ENCODE data around the gene ABCG1. TPM values are rescaled to one million over a fixed set of nuclear protein-coding genes. Genes with fewer than 3 reads are reported as not detected.

The ABCG1 gene
- total and polyA plus RNA-seq, 4 donors = 11.5 to 65.0 (median 35.0) TPM

DNA sequence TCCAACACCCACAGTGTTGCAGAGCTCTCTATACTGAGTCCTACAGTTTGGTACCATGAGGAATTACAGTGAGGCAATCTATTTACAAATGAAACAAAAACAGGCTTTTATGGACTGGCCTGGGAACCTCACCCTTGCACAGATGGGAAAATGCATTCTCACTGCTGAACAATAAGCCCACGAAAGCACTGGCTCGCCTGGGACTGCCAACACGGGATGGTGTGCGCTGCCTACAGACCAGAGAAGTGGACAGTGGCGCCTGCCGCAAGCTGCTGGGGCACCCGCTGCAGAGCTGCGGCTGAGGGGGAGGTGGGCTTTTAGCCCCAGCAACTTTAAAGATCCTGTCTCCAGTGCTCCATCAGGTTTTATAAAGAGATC lies 28.5 kb upstream of the ABCG1 start:
- Histone ChIP-seq H3K4me3 (no peak overlapping the region), H3K9ac (ENCODE audit: insufficient read depth in 1 of 2, low read length in 2 of 2) (no peak overlapping the region), H3K9me3 (ENCODE audit: control insufficient read depth in 4 of 4, insufficient read depth in 3 of 4, low read length in 3 of 4) (no peaks in the 10 kb centered on the region), H3K27ac (ENCODE audit: low read depth in 1 of 2, low read length in 1 of 2) (no peak overlapping the region), H3K36me3 (ENCODE audit: control insufficient read depth in 4 of 4, insufficient read depth in 4 of 4, low read length in 4 of 4) (no peaks in the 10 kb centered on the region), H3K4me1 (ENCODE audit: control insufficient read depth in 5 of 5, insufficient read depth in 5 of 5, low read length in 5 of 5) (peaks cover 0 to 4% (median 0%) of the 10 kb centered on the region in 5 donors), H3K27me3 (ENCODE audit: control insufficient read depth in 3 of 3, insufficient read depth in 3 of 3, low read length in 2 of 3) (no peaks in the 10 kb centered on the region)
- WGBS, 2 donors = 94 to 95% methylated on average over 8 of the region's 8 CpGs
- no peak for DNase-seq
- ATAC-seq (ENCODE audit: insufficient read depth, low FRiP score) = no peak
- TF ChIP-seq, protein P1, sequence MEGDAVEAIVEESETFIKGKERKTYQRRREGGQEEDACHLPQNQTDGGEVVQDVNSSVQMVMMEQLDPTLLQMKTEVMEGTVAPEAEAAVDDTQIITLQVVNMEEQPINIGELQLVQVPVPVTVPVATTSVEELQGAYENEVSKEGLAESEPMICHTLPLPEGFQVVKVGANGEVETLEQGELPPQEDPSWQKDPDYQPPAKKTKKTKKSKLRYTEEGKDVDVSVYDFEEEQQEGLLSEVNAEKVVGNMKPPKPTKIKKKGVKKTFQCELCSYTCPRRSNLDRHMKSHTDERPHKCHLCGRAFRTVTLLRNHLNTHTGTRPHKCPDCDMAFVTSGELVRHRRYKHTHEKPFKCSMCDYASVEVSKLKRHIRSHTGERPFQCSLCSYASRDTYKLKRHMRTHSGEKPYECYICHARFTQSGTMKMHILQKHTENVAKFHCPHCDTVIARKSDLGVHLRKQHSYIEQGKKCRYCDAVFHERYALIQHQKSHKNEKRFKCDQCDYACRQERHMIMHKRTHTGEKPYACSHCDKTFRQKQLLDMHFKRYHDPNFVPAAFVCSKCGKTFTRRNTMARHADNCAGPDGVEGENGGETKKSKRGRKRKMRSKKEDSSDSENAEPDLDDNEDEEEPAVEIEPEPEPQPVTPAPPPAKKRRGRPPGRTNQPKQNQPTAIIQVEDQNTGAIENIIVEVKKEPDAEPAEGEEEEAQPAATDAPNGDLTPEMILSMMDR (IDR thresholded peaks at IDR 0.05; ENCODE audit: control extremely low read depth, extremely low read depth) = no peak

DNA sequence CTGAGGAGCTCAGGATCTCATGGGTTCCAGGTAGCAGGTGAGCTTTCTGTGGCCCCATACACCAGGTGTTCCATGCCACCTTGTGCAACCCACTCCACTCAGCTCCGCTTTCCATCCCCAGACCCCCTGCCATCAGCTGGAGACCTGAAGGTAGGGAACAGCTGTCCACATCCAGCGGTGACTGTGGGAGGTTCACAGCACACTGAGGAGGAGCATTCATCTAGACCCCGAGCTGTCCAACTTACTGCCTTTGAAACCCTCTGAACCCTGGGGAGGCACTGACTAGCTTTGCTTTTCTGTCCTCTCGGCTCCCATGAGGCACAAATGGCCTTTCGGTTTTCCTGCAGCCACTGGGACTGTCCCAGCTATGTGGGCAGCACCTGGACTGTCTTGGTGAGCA lies 27.9 kb upstream of the ABCG1 start:
- H3K36me3 ChIP-seq (ENCODE audit: control insufficient read depth in 4 of 4, insufficient read depth in 4 of 4, low read length in 4 of 4) = no peaks in the 10 kb centered on the region
- 93 to 98% methylated on average over 5 of the region's 5 CpGs for WGBS, 2 donors
- no peak overlapping the region for H3K4me3 ChIP-seq
- ATAC-seq (ENCODE audit: insufficient read depth, low FRiP score) (no peak), DNase-seq (no peak)
- TF ChIP-seq, protein P1 (IDR thresholded peaks at IDR 0.05; ENCODE audit: control extremely low read depth, extremely low read depth) = no peak
- no peaks in the 10 kb centered on the region for H3K9me3 ChIP-seq (ENCODE audit: control insufficient read depth in 4 of 4, insufficient read depth in 3 of 4, low read length in 3 of 4)
- H3K27ac ChIP-seq (ENCODE audit: low read depth in 1 of 2, low read length in 1 of 2) = no peak overlapping the region
- no peak overlapping the region for H3K9ac ChIP-seq (ENCODE audit: insufficient read depth in 1 of 2, low read length in 2 of 2)
- no peaks in the 10 kb centered on the region for H3K27me3 ChIP-seq (ENCODE audit: control insufficient read depth in 3 of 3, insufficient read depth in 3 of 3, low read length in 2 of 3)
- peaks cover 0 to 4% (median 0%) of the 10 kb centered on the region in 5 donors for H3K4me1 ChIP-seq (ENCODE audit: control insufficient read depth in 5 of 5, insufficient read depth in 5 of 5, low read length in 5 of 5)

DNA sequence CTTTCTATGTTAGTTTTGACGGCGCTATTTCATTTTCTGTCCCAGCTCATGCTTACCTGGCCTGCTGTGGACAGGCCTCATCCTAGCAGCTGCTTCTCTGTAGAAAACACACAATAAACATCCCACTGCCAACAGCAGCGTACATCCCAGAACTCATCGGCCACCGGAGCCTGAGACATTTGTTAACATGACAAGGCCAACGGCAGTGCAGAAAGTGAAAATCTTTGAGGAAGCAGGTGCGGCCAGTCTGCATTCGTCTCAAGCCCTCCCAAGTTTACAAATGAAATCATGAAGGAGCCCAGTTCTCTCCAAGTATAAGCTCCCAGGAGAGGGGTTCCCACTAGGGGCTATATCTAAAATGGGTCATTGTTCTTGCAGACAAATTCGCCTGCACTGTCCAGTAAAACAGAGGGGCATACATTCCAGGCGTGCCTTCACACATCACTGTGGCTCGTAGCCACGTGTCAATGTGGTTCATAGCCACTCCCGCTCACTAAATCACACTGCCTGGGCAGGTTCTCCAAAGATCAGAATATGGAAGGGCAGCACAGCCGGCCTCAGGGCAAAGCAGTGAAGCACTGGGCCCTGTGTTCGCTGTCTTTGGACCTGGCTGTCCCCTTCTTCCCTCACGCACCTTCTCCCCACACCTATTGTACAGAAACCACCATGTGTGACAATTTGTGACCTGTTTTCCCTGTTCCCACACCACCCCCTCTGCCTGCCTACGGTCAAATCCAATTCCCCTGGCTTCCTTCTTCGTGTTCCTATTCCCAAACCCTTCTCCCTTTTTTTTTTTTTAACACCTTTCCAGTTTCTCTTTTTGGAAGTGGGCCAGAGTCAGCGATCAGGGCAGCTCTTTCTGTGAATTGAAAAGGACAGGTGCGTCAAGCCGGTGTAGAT lies 27.0 kb upstream of the ABCG1 start:
- Histone ChIP-seq H3K4me1 (ENCODE audit: control insufficient read depth in 5 of 5, insufficient read depth in 5 of 5, low read length in 5 of 5) (peaks cover 0 to 4% (median 0%) of the 10 kb centered on the region in 5 donors), H3K27me3 (ENCODE audit: control insufficient read depth in 3 of 3, insufficient read depth in 3 of 3, low read length in 2 of 3) (no peaks in the 10 kb centered on the region), H3K4me3 (no peak overlapping the region), H3K27ac (ENCODE audit: low read depth in 1 of 2, low read length in 1 of 2) (no peak overlapping the region), H3K9ac (ENCODE audit: insufficient read depth in 1 of 2, low read length in 2 of 2) (no peak overlapping the region), H3K9me3 (ENCODE audit: control insufficient read depth in 4 of 4, insufficient read depth in 3 of 4, low read length in 3 of 4) (no peaks in the 10 kb centered on the region), H3K36me3 (ENCODE audit: control insufficient read depth in 4 of 4, insufficient read depth in 4 of 4, low read length in 4 of 4) (no peaks in the 10 kb centered on the region)
- WGBS, 2 donors = 58 to 68% methylated on average over 21 of the region's 21 CpGs
- ATAC-seq (ENCODE audit: insufficient read depth, low FRiP score) (no peak), DNase-seq (no peak)
- TF ChIP-seq, protein P1 (IDR thresholded peaks at IDR 0.05; ENCODE audit: control extremely low read depth, extremely low read depth) = no peak
